KOPT-K1 (cell line): ENCODE results near the gene SLAMF7.

ENCODE experiments used
- H3K27ac ChIP-seq: fragments of 200-600 bp; sonication (generic); 2 replicates; pipeline ENCODE4 v1.5.1; 2016; ENCODE audit warnings: antibody characterized with exemption, mild to moderate bottlenecking, low read depth, low read length; ENCODE audit not compliant: poor library complexity, severe bottlenecking
- H3K36me3 ChIP-seq: fragments of 200-600 bp; sonication (generic); 2 replicates; pipeline ENCODE4 v1.5.1; 2017; ENCODE audit warnings: antibody characterized with exemption, mild to moderate bottlenecking, low read length, moderate library complexity; ENCODE audit not compliant: insufficient read depth
- H3K9me3 ChIP-seq: fragments of 200-600 bp; sonication (generic); 2 replicates; pipeline ENCODE4 v1.5.1; 2017; ENCODE audit warnings: antibody characterized with exemption, low read length, mild to moderate bottlenecking; ENCODE audit not compliant: insufficient read depth, poor library complexity, severe bottlenecking

SLAMF7 gene

DNA sequence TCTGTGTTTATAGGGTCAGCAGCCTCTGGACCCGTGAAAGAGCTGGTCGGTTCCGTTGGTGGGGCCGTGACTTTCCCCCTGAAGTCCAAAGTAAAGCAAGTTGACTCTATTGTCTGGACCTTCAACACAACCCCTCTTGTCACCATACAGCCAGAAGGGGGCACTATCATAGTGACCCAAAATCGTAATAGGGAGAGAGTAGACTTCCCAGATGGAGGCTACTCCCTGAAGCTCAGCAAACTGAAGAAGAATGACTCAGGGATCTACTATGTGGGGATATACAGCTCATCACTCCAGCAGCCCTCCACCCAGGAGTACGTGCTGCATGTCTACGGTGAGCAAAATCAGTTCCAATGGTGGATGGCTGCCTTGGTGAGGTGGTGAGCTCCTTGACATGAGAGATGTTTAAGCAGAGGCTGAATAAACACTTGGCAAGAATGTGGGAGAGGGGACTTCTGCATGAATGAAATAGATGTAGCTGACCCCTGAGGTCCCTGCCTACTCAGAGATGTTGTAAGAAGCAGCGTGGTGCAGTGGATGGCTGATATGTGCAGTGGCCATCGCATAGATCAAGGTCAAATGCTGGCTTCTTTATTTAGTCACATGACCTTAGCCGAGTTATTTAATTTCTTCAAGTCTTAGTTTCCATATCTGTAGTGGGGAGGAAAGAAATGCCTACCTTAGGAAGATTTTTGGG, 9.3 kb downstream of the SLAMF7 start:
- Histone ChIP-seq H3K27ac (no peak overlapping the region), H3K9me3 (no peaks in the 10 kb centered on the region), H3K36me3 (no peaks in the 10 kb centered on the region)

DNA sequence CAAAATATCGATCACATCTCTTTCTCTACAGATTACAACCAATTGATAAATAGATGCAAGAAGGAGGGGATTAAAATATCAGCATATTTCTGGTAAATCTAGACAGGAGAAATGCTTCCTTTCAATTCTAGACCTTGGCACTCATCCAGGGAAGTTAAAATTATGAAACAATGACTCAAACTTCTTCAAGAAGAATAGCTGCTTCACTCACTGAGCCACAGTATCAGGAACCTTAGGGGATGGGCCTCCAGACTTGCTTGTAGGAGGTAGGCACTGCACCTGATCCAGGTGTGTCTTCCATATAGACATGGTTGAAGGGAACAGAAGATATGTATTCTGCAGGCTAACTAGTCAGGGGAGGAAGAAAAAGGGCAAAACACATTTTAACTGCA, 9.8 kb downstream of the SLAMF7 start:
- H3K36me3 ChIP-seq = no peaks in the 10 kb centered on the region
- no peaks in the 10 kb centered on the region for H3K9me3 ChIP-seq
- H3K27ac ChIP-seq = no peak overlapping the region

DNA sequence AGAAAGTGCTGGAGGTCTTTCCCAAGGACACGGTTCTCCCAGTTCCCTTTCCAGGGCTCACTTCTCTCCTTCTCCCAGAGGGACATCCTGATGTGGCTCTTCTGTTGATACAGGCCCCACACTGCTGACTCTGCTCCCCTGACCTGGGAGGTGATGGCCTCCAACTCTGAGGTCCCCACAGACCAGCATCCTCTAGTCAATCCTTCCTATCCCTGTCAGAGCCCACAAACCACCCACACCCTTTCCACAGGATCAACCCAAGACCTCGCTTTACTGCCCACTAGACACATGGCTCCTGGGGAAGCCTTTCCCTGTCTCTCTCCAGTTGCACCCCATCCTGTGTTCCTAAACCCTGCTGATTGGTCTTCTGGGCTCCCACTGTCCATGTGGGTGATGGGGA, 11.6 kb downstream of the SLAMF7 start:
- Histone ChIP-seq H3K27ac (no peak overlapping the region), H3K9me3 (no peaks in the 10 kb centered on the region), H3K36me3 (no peaks in the 10 kb centered on the region)

DNA sequence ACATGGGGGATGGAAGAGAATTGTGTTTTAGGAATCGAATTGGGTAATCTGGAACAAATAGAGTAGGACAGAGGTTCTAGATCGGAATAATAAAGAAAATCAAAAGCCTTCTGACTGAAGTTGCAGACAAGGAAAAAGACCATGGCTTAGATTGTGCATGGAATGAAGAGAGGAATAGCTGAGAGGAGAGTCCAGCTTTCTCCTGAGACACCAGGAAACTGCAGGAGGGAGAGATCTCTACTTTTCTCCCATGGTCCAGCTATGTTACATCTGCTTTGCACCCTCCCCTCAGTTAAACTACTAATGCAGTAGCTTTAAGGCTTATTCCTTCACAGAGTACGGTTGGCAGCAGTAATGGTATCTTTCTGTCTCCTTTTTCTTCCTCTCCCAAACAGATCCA, 13.4 kb downstream of the SLAMF7 start:
- H3K27ac ChIP-seq = no peak overlapping the region
- H3K9me3 ChIP-seq = no peaks in the 10 kb centered on the region
- H3K36me3 ChIP-seq = no peaks in the 10 kb centered on the region

DNA sequence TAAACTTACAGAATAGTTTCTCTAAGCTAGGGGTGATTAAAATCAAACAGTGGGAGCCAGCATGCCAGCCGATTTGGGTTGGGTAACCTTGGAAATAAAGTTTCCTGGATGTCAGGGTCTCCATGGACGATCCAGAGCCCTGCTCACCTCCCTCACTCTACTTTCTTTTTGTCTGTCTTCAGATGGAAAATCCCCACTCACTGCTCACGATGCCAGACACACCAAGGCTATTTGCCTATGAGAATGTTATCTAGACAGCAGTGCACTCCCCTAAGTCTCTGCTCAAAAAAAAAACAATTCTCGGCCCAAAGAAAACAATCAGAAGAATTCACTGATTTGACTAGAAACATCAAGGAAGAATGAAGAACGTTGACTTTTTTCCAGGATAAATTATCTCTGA, 13.9 kb downstream of the SLAMF7 start:
- no peak overlapping the region for H3K27ac ChIP-seq
- H3K36me3 ChIP-seq = no peaks in the 10 kb centered on the region
- H3K9me3 ChIP-seq = no peaks in the 10 kb centered on the region

DNA sequence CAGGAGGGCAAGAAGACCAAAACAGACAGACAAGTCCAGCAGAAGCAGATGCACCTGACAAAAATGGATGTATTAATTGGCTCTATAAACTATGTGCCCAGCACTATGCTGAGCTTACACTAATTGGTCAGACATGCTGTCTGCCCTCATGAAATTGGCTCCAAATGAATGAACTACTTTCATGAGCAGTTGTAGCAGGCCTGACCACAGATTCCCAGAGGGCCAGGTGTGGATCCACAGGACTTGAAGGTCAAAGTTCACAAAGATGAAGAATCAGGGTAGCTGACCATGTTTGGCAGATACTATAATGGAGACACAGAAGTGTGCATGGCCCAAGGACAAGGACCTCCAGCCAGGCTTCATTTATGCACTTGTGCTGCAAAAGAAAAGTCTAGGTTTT, 14.5 kb downstream of the SLAMF7 start:
- Histone ChIP-seq H3K9me3 (no peaks in the 10 kb centered on the region), H3K36me3 (no peaks in the 10 kb centered on the region), H3K27ac (no peak overlapping the region)

DNA sequence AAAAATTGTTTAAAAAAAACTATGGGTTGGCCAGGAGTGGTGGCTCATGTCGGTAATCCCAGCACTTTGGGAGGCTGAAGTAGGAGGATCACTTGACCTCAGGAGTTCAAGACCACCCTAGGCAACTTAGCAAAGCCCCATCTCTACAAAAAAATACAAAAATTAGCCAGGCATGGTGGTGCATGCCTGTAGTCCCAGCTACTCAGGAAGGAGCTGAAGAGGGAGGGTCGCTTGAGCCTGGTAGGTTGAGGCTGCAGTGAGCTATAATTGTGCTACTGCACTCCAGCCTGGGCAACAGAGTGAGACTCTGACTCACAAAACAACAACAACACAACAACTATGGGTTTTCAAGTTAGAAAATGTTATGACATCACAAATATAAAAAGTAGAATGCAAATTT, 16.4 kb downstream of the SLAMF7 start:
- no peaks in the 10 kb centered on the region for H3K36me3 ChIP-seq
- no peaks in the 10 kb centered on the region for H3K9me3 ChIP-seq
- no peak overlapping the region for H3K27ac ChIP-seq

DNA sequence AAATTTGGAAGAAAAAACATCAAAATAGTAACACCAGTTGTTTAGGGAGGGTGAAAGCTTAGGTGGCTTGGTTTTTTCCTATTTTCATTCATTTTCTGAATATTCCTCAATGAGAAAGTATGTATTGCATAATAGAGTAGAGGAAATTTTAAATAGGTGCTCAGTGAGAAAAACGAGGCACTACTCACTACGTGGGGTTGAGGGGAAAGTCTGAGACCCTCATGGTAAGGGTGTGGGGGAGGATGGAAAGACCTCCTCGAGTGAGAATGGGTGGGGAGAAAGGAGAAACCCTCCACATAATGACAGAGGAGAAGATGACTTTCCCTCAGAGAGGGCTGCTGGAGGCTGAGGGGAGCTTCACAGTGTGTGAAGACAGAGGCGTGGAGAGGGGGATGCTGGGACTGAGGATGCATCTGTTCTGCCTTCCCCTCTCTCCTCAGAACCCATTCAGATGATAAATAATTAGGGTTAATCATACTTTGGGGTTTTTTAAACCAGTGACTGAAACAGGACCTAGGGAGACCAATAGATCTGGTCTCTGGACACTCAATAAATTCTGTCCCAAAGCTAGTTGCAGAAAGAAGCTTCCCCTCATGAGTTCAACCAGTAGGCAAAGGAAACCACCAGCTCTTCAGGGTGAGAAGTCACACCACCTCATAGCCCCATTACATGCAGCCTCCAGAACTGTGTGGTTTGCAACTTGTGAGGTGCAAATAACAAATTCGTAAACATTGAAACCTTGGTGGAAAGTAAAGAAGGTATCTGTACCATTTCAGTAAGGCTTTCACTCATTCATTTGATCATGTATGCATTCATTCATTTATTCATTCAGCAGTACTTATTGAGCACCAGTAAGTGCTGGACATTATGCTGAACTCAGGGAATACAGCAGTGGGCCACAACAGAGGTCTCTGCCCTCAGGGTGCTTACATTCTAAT, 17.1 kb downstream of the SLAMF7 start:
- H3K36me3 ChIP-seq = no peaks in the 10 kb centered on the region
- no peak overlapping the region for H3K27ac ChIP-seq
- no peaks in the 10 kb centered on the region for H3K9me3 ChIP-seq

DNA sequence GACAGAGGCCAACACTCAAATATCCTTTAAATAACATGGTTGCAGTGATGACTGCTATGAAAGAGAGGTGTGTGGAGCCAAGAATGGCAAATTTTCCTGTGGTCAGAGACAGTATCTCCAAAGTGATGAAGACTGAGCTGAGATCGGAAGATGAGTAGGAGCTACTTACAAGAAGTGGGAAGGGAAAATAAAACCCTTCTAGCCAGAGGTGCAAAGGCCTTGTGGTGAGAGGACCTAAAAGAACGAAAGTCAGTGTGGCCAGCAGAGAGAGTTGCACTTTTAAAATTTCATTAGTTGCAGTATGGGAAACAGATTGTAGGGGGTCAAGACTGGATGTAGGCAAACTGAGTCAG, 17.8 kb downstream of the SLAMF7 start:
- no peaks in the 10 kb centered on the region for H3K9me3 ChIP-seq
- H3K27ac ChIP-seq = no peak overlapping the region
- H3K36me3 ChIP-seq = no peaks in the 10 kb centered on the region

DNA sequence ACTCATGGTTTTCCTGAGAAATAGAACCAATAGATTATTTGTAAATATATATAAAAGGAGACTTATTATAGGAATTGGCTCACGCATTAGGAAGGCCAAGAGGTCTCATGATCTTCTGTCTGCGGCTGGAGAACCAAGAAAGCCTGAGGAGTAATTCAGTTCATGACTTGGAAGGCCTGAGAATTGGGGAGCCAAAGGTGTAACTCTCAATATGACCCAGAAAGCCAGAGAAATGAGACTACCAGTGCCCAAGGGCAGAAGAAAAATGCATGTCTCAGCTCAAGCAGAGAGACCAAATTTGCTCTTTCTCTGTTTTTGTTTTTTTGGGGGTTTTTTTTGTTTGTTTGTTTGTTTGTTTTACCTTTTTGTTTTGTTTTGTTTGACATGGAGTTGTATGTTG, 19.5 kb downstream of the SLAMF7 start:
- Histone ChIP-seq H3K36me3 (no peaks in the 10 kb centered on the region), H3K9me3 (no peaks in the 10 kb centered on the region), H3K27ac (no peak overlapping the region)

DNA sequence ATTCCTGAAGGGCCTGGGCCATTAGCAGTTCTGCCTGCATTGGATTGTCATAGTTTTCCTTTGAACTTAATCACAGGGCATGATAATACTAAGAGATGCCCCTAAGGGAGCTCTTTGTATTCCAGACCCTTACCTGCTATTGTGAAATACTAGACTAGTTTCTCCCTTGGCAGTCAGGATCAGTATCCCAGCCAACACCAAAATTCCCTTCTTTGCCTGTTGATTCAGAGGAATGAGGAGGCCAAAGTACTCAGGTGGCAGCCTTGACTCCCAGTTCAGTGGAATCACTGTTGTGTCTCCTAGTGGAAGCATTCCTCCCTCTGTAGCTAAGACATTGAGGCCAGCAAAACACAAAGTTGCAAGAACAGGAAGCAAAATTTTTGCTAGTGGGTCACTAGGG, 20.7 kb downstream of the SLAMF7 start:
- no peaks in the 10 kb centered on the region for H3K36me3 ChIP-seq
- no peaks in the 10 kb centered on the region for H3K9me3 ChIP-seq
- no peak overlapping the region for H3K27ac ChIP-seq

DNA sequence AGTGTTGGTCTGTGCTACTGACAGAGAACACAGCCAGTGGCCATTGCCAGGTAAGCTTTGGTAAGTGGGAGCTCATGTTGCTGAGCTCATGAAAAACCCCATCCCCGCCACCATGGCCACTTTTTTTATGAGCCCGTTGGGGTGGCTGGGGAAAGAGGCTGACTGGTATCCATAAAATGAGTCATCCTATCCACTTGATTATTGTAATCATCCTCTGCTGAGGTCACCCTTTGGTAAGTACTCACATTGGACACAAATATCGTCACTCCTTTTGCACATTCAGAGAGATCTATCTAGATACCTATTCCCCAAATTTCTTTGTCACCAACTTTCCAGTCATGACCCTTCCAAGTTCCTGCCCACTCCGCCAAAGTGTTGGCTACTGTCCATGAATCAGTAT, 22.0 kb downstream of the SLAMF7 start:
- H3K9me3 ChIP-seq = no peaks in the 10 kb centered on the region
- no peak overlapping the region for H3K27ac ChIP-seq
- no peaks in the 10 kb centered on the region for H3K36me3 ChIP-seq

DNA sequence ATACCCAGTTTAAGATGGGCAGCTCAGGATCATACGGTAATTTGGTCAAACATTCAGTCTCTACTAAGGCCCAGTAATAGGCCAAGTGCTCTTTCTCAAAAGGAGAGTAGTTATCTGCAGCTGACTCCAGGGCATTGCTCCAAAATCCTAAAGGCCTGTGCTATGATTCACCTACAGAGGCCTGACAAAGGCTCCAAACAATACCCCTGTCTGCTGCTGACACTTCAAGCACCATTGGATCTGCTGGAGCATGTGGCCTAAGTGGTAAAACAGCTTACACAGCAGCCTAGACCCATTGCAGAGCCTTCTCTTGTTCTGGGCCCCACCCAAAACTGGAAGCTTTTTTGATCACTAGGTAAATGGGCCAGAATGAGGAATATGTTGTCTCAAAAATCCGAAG, 22.8 kb downstream of the SLAMF7 start:
- H3K9me3 ChIP-seq = no peaks in the 10 kb centered on the region
- H3K27ac ChIP-seq = no peak overlapping the region
- no peaks in the 10 kb centered on the region for H3K36me3 ChIP-seq

DNA sequence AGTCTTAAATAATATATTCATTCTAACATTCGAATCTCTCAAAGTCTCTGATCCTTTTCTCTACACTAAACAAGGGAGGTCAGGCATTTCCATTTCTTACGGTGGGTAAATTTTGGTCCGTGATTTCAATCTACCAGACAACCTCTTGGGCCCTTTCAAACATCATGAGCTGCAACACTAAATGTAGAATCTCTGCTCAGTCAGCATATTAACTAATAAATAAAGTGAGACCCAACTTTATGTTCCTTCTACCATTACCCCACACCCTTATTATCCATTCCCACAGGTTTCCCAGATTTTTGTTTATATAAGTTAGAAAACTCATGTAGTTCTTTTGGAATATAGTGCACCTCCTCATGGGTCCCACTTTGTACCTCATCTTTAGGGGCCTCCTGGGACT, 24.9 kb downstream of the SLAMF7 start:
- no peaks in the 10 kb centered on the region for H3K9me3 ChIP-seq
- no peak overlapping the region for H3K27ac ChIP-seq
- no peaks in the 10 kb centered on the region for H3K36me3 ChIP-seq

DNA sequence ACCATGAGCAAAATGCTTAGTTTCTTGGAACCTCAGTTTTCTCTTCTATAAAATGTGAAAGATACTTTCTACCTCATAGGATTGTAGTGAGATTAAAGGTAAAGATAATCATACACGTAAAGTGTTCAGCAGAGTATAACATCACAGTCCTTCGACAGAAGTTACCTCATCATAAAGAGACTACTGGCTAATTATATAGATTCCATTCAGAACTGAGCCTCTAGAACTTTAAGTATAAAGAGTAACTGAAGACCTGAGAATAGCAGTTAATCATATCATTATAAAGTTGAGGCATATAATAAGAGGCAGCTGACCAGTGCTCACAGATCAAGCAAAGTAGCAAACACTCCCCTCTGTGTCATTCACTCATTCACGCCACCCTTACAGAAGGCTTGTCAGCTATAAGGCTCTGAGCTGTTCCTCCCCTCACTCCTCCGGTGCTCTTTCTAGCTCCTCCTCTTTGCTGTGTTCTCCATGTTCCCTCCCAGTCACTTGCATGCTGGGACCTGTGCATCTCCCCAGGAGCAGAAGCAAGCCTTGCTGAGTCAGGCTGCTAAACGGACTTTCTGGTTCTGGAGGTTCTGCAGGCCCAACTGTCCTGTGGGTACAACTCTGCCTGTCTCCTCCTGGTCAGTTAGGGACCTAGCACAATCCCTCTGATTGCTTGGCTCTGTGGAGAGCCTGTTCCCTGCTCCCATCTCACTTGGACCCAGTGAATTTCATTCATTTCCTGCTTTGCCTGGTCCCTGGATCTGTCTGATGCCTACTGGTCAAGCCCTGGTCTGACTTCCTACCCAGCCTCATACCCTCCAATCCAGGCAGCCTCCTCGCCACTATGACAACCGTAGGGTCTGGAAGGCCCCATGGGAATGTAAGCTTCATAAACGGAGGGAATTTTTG, 28.6 kb downstream of the SLAMF7 start:
- Histone ChIP-seq H3K36me3 (no peaks in the 10 kb centered on the region), H3K27ac (peak overlapping the region; percentile 89), H3K9me3 (no peaks in the 10 kb centered on the region)
